ENCODE measurements around the gene FYB1. TPM values are rescaled to one million over a fixed set of nuclear protein-coding genes. Genes with fewer than 3 reads are reported as not detected.

FYB1 gene
- total and polyA plus RNA-seq, 2 donors (not counting 1 experiment from before 2014, with no cell fraction given), result not detected

- no peak for DNase-seq (ENCODE audit: low read depth in 2 of 2)
- H3K4me3 ChIP-seq (replicated peaks in 1 of 4; ENCODE audit: control extremely low read depth in 1 of 4, insufficient read depth in 1 of 4, low read depth in 3 of 4, low read length in 4 of 4), result no peak overlapping the region
- TF ChIP-seq EZH2 (IDR thresholded peaks at IDR 0.05; ENCODE audit: low read length, missing control alignments), result no peak
- no peak for TF ChIP-seq CTCF (conservative IDR thresholded peaks at IDR 0.05 in 1 of 2, IDR thresholded peaks at IDR 0.05 in 1 of 2; ENCODE audit: low read depth in 1 of 2, low read length in 2 of 2)
- H4K20me1 ChIP-seq (ENCODE audit: control insufficient read depth, extremely low read depth, insufficient read depth, low read length), result no peaks in the 10 kb centered on the region
- H3K9me3 ChIP-seq (ENCODE audit: control insufficient read depth, insufficient read depth, low read depth, low read length), result no peaks in the 10 kb centered on the region
- H2AFZ ChIP-seq (ENCODE audit: low read length), result no peak overlapping the region
- H3K36me3 ChIP-seq (ENCODE audit: control insufficient read depth, insufficient read depth, low read length), result no peaks in the 10 kb centered on the region
- no peak overlapping the region for H3K27ac ChIP-seq (ENCODE audit: insufficient read depth, low read length)
- no peaks in the 10 kb centered on the region for H3K27me3 ChIP-seq (ENCODE audit: control insufficient read depth, insufficient read depth, low read length)
- no peak overlapping the region for H3K4me2 ChIP-seq (ENCODE audit: extremely low read depth, insufficient read depth, low read length)
- no peak overlapping the region for H3K9ac ChIP-seq (ENCODE audit: insufficient read depth, low read length)
- no peaks in the 10 kb centered on the region for H3K4me1 ChIP-seq (ENCODE audit: control insufficient read depth, extremely low read depth, insufficient read depth, low read length)
- H3K79me2 ChIP-seq (ENCODE audit: control insufficient read depth, insufficient read depth, low read length), result no peaks in the 10 kb centered on the region
These were observed 86.6 kb downstream of the FYB1 start for GRCh38 chr5:39132792-39133191.

- no peak overlapping the region for H3K27ac ChIP-seq (ENCODE audit: insufficient read depth, low read length)
- no peak overlapping the region for H3K9ac ChIP-seq (ENCODE audit: insufficient read depth, low read length)
- no peaks in the 10 kb centered on the region for H3K36me3 ChIP-seq (ENCODE audit: control insufficient read depth, insufficient read depth, low read length)
- H3K4me1 ChIP-seq (ENCODE audit: control insufficient read depth, extremely low read depth, insufficient read depth, low read length), result no peaks in the 10 kb centered on the region
- H3K79me2 ChIP-seq (ENCODE audit: control insufficient read depth, insufficient read depth, low read length), result no peaks in the 10 kb centered on the region
- no peak overlapping the region for H3K4me3 ChIP-seq (replicated peaks in 1 of 4; ENCODE audit: control extremely low read depth in 1 of 4, insufficient read depth in 1 of 4, low read depth in 3 of 4, low read length in 4 of 4)
- H4K20me1 ChIP-seq (ENCODE audit: control insufficient read depth, extremely low read depth, insufficient read depth, low read length), result no peaks in the 10 kb centered on the region
- H3K27me3 ChIP-seq (ENCODE audit: control insufficient read depth, insufficient read depth, low read length), result no peaks in the 10 kb centered on the region
- TF ChIP-seq CTCF (conservative IDR thresholded peaks at IDR 0.05 in 1 of 2, IDR thresholded peaks at IDR 0.05 in 1 of 2; ENCODE audit: low read depth in 1 of 2, low read length in 2 of 2) (no peak), EZH2 (IDR thresholded peaks at IDR 0.05; ENCODE audit: low read length, missing control alignments) (no peak)
- peak overlapping the region; percentile 51 for H2AFZ ChIP-seq (ENCODE audit: low read length)
- no peaks in the 10 kb centered on the region for H3K9me3 ChIP-seq (ENCODE audit: control insufficient read depth, insufficient read depth, low read depth, low read length)
- no peak for DNase-seq (ENCODE audit: low read depth in 2 of 2)
- H3K4me2 ChIP-seq (ENCODE audit: extremely low read depth, insufficient read depth, low read length), result no peak overlapping the region
These were observed 87.3 kb downstream of the FYB1 start for GRCh38 chr5:39132128-39132447.

GRCh38 chr5:39131210-39132127 is 87.9 kb downstream of the FYB1 start:
- no peaks in the 10 kb centered on the region for H3K9me3 ChIP-seq (ENCODE audit: control insufficient read depth, insufficient read depth, low read depth, low read length)
- H3K27ac ChIP-seq (ENCODE audit: insufficient read depth, low read length), result no peak overlapping the region
- no peak for DNase-seq (ENCODE audit: low read depth in 2 of 2)

More at GRCh38 chr5:39131210-39132127, 87.9 kb downstream of the FYB1 start:
- no peaks in the 10 kb centered on the region for H3K4me1 ChIP-seq (ENCODE audit: control insufficient read depth, extremely low read depth, insufficient read depth, low read length)
- no peak overlapping the region for H3K9ac ChIP-seq (ENCODE audit: insufficient read depth, low read length)
- H3K4me3 ChIP-seq (replicated peaks in 1 of 4; ENCODE audit: control extremely low read depth in 1 of 4, insufficient read depth in 1 of 4, low read depth in 3 of 4, low read length in 4 of 4), result no peak overlapping the region
- no peaks in the 10 kb centered on the region for H4K20me1 ChIP-seq (ENCODE audit: control insufficient read depth, extremely low read depth, insufficient read depth, low read length)
- H3K79me2 ChIP-seq (ENCODE audit: control insufficient read depth, insufficient read depth, low read length), result no peaks in the 10 kb centered on the region
- TF ChIP-seq EZH2 (IDR thresholded peaks at IDR 0.05; ENCODE audit: low read length, missing control alignments) (no peak), CTCF (conservative IDR thresholded peaks at IDR 0.05 in 1 of 2, IDR thresholded peaks at IDR 0.05 in 1 of 2; ENCODE audit: low read depth in 1 of 2, low read length in 2 of 2) (no peak)
- no peaks in the 10 kb centered on the region for H3K36me3 ChIP-seq (ENCODE audit: control insufficient read depth, insufficient read depth, low read length)
- H3K27me3 ChIP-seq (ENCODE audit: control insufficient read depth, insufficient read depth, low read length), result no peaks in the 10 kb centered on the region
- H3K4me2 ChIP-seq (ENCODE audit: extremely low read depth, insufficient read depth, low read length), result no peak overlapping the region
- H2AFZ ChIP-seq (ENCODE audit: low read length), result peak overlapping the region; percentile 51

Measured in fibroblast of lung (primary cell).